Pancreas (tissue), 10 donors: ENCODE results near the gene SERPINC1. TPM values are rescaled to one million over a fixed set of nuclear protein-coding genes. Genes with fewer than 3 reads are reported as not detected.

Experiments used
- ATAC-seq, 4 donors: fragments of 200-7000 bp; cut with Tn5 transposase; one replicate each; pipeline versions ENCODE4 v1.8.0 to v1.9.1; 2020; ENCODE audit warnings: mild to moderate bottlenecking in 4 of 4, moderate library complexity in 4 of 4
- DNase-seq, 6 donors: peaks; one replicate each; pipeline ENCODE4 v3.0.0-alpha.2; 2020
- FAIRE-seq: peaks from 2 replicates; lab custom pipeline; 2012; peaks lifted over from hg19 to GRCh38; lab: Jason Lieb, UNC
- H3K27ac ChIP-seq, 4 donors: fragments of 200-600 bp; sonication (generic); 1 replicate in 3 of 4; 2 replicates in 1 of 4; pipeline versions ENCODE4 v1.5.0 to v1.8.0; 2020
- H3K27me3 ChIP-seq, 4 donors: fragments of 200-600 bp; one replicate each; pipeline ENCODE4 v1.8.0; 2021
- H3K36me3 ChIP-seq, 3 donors: fragments of 200-600 bp; sonication (generic) in 1 of 3; one replicate each; pipeline versions ENCODE4 v1.5.0 to v1.8.0; 2020 to 2021
- H3K4me1 ChIP-seq, 3 donors: fragments of 200-600 bp; one replicate each; pipeline ENCODE4 v1.8.0; 2021
- H3K4me3 ChIP-seq, 4 donors: fragments of 200-600 bp; sonication (generic) in 2 of 4; one replicate each; pipeline versions ENCODE4 v1.5.0 to v1.8.0; 2020 to 2021
- H3K9me3 ChIP-seq, 4 donors: fragments of 200-600 bp; one replicate each; pipeline ENCODE4 v1.8.0; 2021
- CTCF ChIP-seq, 4 donors: fragments of 200-600 bp; sonication (generic) in 3 of 4; IDR thresholded peaks; one replicate each; pipeline versions ENCODE4 v1.5.0 to v1.8.0; 2021; ENCODE audit warnings: antibody characterized with exemption in 4 of 4
- WGBS, 2 donors: extraction: QIAGEN DNeasy Blood & Tissue Kit; methylation state at CpG; one replicate each; pipeline ENCODE4 v1.1.7; 2013; 5-methylcytosine and 5-hydroxymethylcytosine counted together
- intact Hi-C, 3 donors: fragments of 100-400 bp; cut with DNase I; formaldehyde crosslinking; loops; one replicate each; pipeline versions ENCODE4 v1.11.1 to v1.14.2; 2022
- polyA plus RNA-seq, 2 donors: library from polyadenylated mRNA; stranded (reverse); fragments of 200-250 nt; gene quantifications; one replicate each; pipeline ENCODE4 v1.2.3, GENCODE V29; 2013
- total RNA-seq, 6 donors: library from RNA; stranded (reverse); fragmentation: NEBNext Ultra II Directional in 4 of 6; extraction: Animal tissue kit (Norgen Biotek cat#: 25700) in 4 of 6; gene quantifications; one replicate each; pipeline versions ENCODE4 v1.2.1 to v1.2.4, GENCODE V29; 2021 to 2023
- donor health status: healthy with polysubstance abuse.
- donor health status: DM: no; HTN: no; CAD: no; lungs with moderate emphysema.
- donor health status: DM: no; HTN: no; CAD: no.
- donor health status: control.
- donor health status: control.
- donor health status: Bipolar disorder and iron deficiency.
- donor health status: DM: yes; HTN: yes; CAD: no.
- donor health status: DM: no; HTN: no; CAD: no.
- donor health status: DM: no; HTN: no; CAD: no.
- donor health status: DM: yes; HTN: yes; CAD: no.

SERPINC1 gene
- total and polyA plus RNA-seq, 8 donors = 0.16 to 1.2 TPM; not detected in 6

- intact Hi-C loops = no loop called here
- no peak for FAIRE-seq
- no peak for ATAC-seq
- Histone ChIP-seq H3K36me3 (no peaks in the 10 kb centered on the region), H3K4me1 (peaks cover 5 to 11% (median 11%) of the 10 kb centered on the region in 3 donors), H3K4me3 (no peak overlapping the region), H3K27ac (no peak overlapping the region), H3K9me3 (no peaks in the 10 kb centered on the region), H3K27me3 (no peaks in the 10 kb centered on the region)
- 46 to 62% methylated on average over 2 of the region's 2 CpGs for WGBS, 2 donors
- no peak for DNase-seq
- TF ChIP-seq CTCF (IDR thresholded peaks at IDR 0.05) = no peak
Measured at GRCh38 chr1:173900427-173900826, 16.7 kb downstream of the SERPINC1 start.

- Histone ChIP-seq H3K4me3 (no peak overlapping the region), H3K36me3 (no peaks in the 10 kb centered on the region), H3K27me3 (no peaks in the 10 kb centered on the region), H3K27ac (no peak overlapping the region), H3K4me1 (peaks cover 0 to 5% (median 3%) of the 10 kb centered on the region in 3 donors), H3K9me3 (no peaks in the 10 kb centered on the region)
- DNase-seq (no peak), FAIRE-seq (no peak), ATAC-seq (no peak)
- 76 to 86% methylated on average over 3 of the region's 3 CpGs for WGBS, 2 donors
- intact Hi-C loops = no loop called here
- no peak for TF ChIP-seq CTCF (IDR thresholded peaks at IDR 0.05)
Measured at GRCh38 chr1:173894189-173894588, 22.9 kb downstream of the SERPINC1 start.

- DNase-seq (no peak), ATAC-seq (peak in 1 of 4 donors; percentile 32), FAIRE-seq (no peak)
- Histone ChIP-seq H3K27ac (no peak overlapping the region), H3K4me1 (peaks cover 0 to 5% (median 3%) of the 10 kb centered on the region in 3 donors), H3K36me3 (no peaks in the 10 kb centered on the region), H3K9me3 (no peaks in the 10 kb centered on the region), H3K27me3 (no peaks in the 10 kb centered on the region), H3K4me3 (no peak overlapping the region)
- no peak for TF ChIP-seq CTCF (IDR thresholded peaks at IDR 0.05)
- intact Hi-C loops = no loop called here
- WGBS, 2 donors = 97% methylated on average over 1 of the region's 1 CpG
Measured at GRCh38 chr1:173893611-173894010, 23.5 kb downstream of the SERPINC1 start.

GRCh38 chr1:173889885-173890284 lies 27.2 kb downstream of the SERPINC1 start:
- H3K4me3 ChIP-seq = no peak overlapping the region
- intact Hi-C loops = no loop called here
- 93 to 100% methylated on average over 2 of the region's 2 CpGs for WGBS, 2 donors
- no peak for FAIRE-seq
- no peaks in the 10 kb centered on the region for H3K27me3 ChIP-seq
- H3K36me3 ChIP-seq = peaks cover 0 to 18% (median 9%) of the 10 kb centered on the region in 3 donors
- H3K9me3 ChIP-seq = no peaks in the 10 kb centered on the region
- no peak overlapping the region for H3K27ac ChIP-seq
- no peaks in the 10 kb centered on the region for H3K4me1 ChIP-seq
- no peak for ATAC-seq
- DNase-seq = no peak
- no peak for TF ChIP-seq CTCF (IDR thresholded peaks at IDR 0.05)

- FAIRE-seq = no peak
- H3K4me3 ChIP-seq = no peak overlapping the region
Measured at GRCh38 chr1:173888749-173889148, 28.4 kb downstream of the SERPINC1 start.

More at GRCh38 chr1:173888749-173889148, 28.4 kb downstream of the SERPINC1 start:
- Histone ChIP-seq H3K9me3 (no peaks in the 10 kb centered on the region), H3K4me1 (no peaks in the 10 kb centered on the region), H3K36me3 (peaks cover 0 to 18% (median 9%) of the 10 kb centered on the region in 3 donors), H3K27ac (no peak overlapping the region), H3K27me3 (no peaks in the 10 kb centered on the region)
- DNase-seq = no peak
- intact Hi-C loops = no loop called here
- no peak for ATAC-seq
- TF ChIP-seq CTCF (IDR thresholded peaks at IDR 0.05) = no peak
